H1 (cell line): Measurements from ENCODE around the gene C1S. TPM values are rescaled to one million over a fixed set of nuclear protein-coding genes. Genes with fewer than 3 reads are reported as not detected.

ENCODE experiments used
- CTCF ChIA-PET: fragments of 300-600 bp; sonication (Branson Sonifier 250); formaldehyde crosslinking; loops from one replicate; lab custom pipeline; 2021; ENCODE audit not compliant: partially characterized antibody; lab: Charles Lee
- POLR2A ChIA-PET: fragments of 300-600 bp; sonication (Branson Sonifier 250); formaldehyde crosslinking; loops from one replicate; lab custom pipeline; 2021; ENCODE audit warnings: inconsistent platforms; ENCODE audit not compliant: partially characterized antibody; lab: Charles Lee
- DNase-seq, 2 experiments: peaks; one replicate each; pipeline versions ENCODE4 v3.0.0 to v3.0.0-alpha.2; 2010 to 2022; ENCODE audit warnings: low spot score in 2 of 2, low read depth in 1 of 2, mixed read lengths in 1 of 2
- FAIRE-seq: peaks from 2 replicates; lab custom pipeline; 2011; peaks lifted over from hg19 to GRCh38; lab: Jason Lieb, UNC
- H2AFZ ChIP-seq: 2 replicates; pipeline ENCODE4 v1.8.1; 2012; ENCODE audit warnings: low read length, inconsistent platforms
- H2AK5ac ChIP-seq: 2 replicates; pipeline ENCODE4 v1.6.1; 2013; ENCODE audit warnings: low read depth, low read length
- H2BK120ac ChIP-seq: replicated peaks from 2 replicates; pipeline ENCODE3; 2013; ENCODE audit warnings: low read depth, low read length, inconsistent platforms
- H2BK12ac ChIP-seq: 2 replicates; pipeline ENCODE4 v1.6.1; 2013; ENCODE audit warnings: low read depth, low read length
- H2BK15ac ChIP-seq: 2 replicates; pipeline ENCODE4 v1.6.1; 2013; ENCODE audit warnings: low read length
- H2BK20ac ChIP-seq: 2 replicates; pipeline ENCODE4 v1.6.1; 2013; ENCODE audit warnings: low read length
- H2BK5ac ChIP-seq: 2 replicates; pipeline ENCODE4 v1.6.1; 2013; ENCODE audit warnings: low read depth, low read length
- H3K14ac ChIP-seq: 2 replicates; pipeline ENCODE4 v1.6.1; 2013; ENCODE audit warnings: inconsistent platforms; ENCODE audit not compliant: insufficient read length
- H3K18ac ChIP-seq: 2 replicates; pipeline ENCODE4 v1.6.1; 2013; ENCODE audit warnings: low read length; ENCODE audit errors: extremely low read depth
- H3K23ac ChIP-seq: 2 replicates; pipeline ENCODE4 v1.6.1; 2013; ENCODE audit warnings: inconsistent platforms; ENCODE audit not compliant: insufficient read length
- H3K23me2 ChIP-seq: 2 replicates; pipeline ENCODE4 v1.6.1; 2013; ENCODE audit warnings: low read depth, low read length
- H3K27ac ChIP-seq: 2 replicates; pipeline ENCODE4 v1.6.1; 2011; ENCODE audit warnings: low read depth, low read length, inconsistent platforms
- H3K27me3 ChIP-seq, 4 experiments: replicated peaks in 1 of 4; 1 replicate in 1 of 4; 2 replicates in 3 of 4; pipeline versions ENCODE4 v1.6.1 to v1.8.1; 2011 to 2013; ENCODE audit warnings: low read length in 3 of 4, mild to moderate bottlenecking in 3 of 4, inconsistent platforms in 2 of 4, mixed read lengths in 2 of 4, moderate library complexity in 1 of 4; ENCODE audit not compliant: control insufficient read depth in 3 of 4, insufficient read depth in 3 of 4; ENCODE audit errors: extremely low read depth in 1 of 4
- H3K36me3 ChIP-seq, 4 experiments: 2 replicates each; pipeline versions ENCODE4 v1.6.1 to v1.8.1; 2011 to 2013; ENCODE audit warnings: mild to moderate bottlenecking in 4 of 4, low read length in 3 of 4, moderate library complexity in 2 of 4, control low read depth in 1 of 4, inconsistent platforms in 1 of 4; ENCODE audit not compliant: insufficient read depth in 4 of 4, control insufficient read depth in 2 of 4
- H3K4ac ChIP-seq: replicated peaks from 2 replicates; pipeline ENCODE3; 2013; ENCODE audit warnings: low read length, low read depth, mixed read lengths, inconsistent platforms; ENCODE audit not compliant: insufficient read length
- H3K4me1 ChIP-seq, 4 experiments: replicated peaks in 1 of 4; 1 replicate in 1 of 4; 2 replicates in 3 of 4; pipeline versions ENCODE4 v1.6.1 to v1.8.1; 2011 to 2013; ENCODE audit warnings: low read length in 3 of 4, inconsistent platforms in 2 of 4, mixed read lengths in 1 of 4; ENCODE audit not compliant: insufficient read depth in 4 of 4, control insufficient read depth in 3 of 4
- H3K4me2 ChIP-seq, 2 experiments: 2 replicates each; pipeline versions ENCODE4 v1.6.1 to v1.8.1; 2011 to 2013; ENCODE audit warnings: low read depth in 2 of 2, low read length in 2 of 2, control low read depth in 1 of 2, inconsistent platforms in 1 of 2, mild to moderate bottlenecking in 1 of 2; ENCODE audit not compliant: insufficient read depth in 1 of 2
- H3K4me3 ChIP-seq, 4 experiments: fragments of 200-600, 300-600 bp in 1 of 4; sonication (generic), shearing (Covaris generic), sonication (Bioruptor Twin) in 1 of 4; 2 replicates each; pipeline versions ENCODE4 v1.5.1 to v1.8.1; 2011 to 2016; ENCODE audit warnings: low read length in 4 of 4, low read depth in 3 of 4, control low read depth in 2 of 4, inconsistent platforms in 2 of 4, mild to moderate bottlenecking in 2 of 4, mixed read lengths in 1 of 4, moderate library complexity in 1 of 4; ENCODE audit not compliant: insufficient read depth in 2 of 4; ENCODE audit errors: extremely low read depth in 1 of 4
- H3K56ac ChIP-seq: replicated peaks from 2 replicates; pipeline ENCODE3; 2013; ENCODE audit warnings: low read depth, mild to moderate bottlenecking, mixed read lengths, low read length, inconsistent platforms; ENCODE audit not compliant: insufficient read length
- H3K79me1 ChIP-seq: 2 replicates; pipeline ENCODE4 v1.6.1; 2013; ENCODE audit warnings: low read depth, low read length, control low read depth
- H3K79me2 ChIP-seq, 2 experiments: 2 replicates each; pipeline versions ENCODE4 v1.6.1 to v1.8.1; 2012 to 2013; ENCODE audit warnings: low read length in 2 of 2, mild to moderate bottlenecking in 2 of 2, inconsistent platforms in 1 of 2; ENCODE audit not compliant: insufficient read depth in 2 of 2, control insufficient read depth in 1 of 2
- H3K9ac ChIP-seq, 4 experiments: replicated peaks in 1 of 4; 1 replicate in 1 of 4; 2 replicates in 3 of 4; pipeline versions ENCODE4 v1.6.1 to v1.8.1; 2011 to 2013; ENCODE audit warnings: low read depth in 3 of 4, low read length in 3 of 4, control low read depth in 2 of 4, mild to moderate bottlenecking in 2 of 4, moderate library complexity in 2 of 4, inconsistent platforms in 1 of 4; ENCODE audit errors: extremely low read depth in 1 of 4
- H3K9me3 ChIP-seq, 2 experiments: 2 replicates each; pipeline versions ENCODE4 v1.6.1 to v1.8.1; 2012 to 2013; ENCODE audit warnings: mild to moderate bottlenecking in 2 of 2, moderate library complexity in 2 of 2, control low read depth in 1 of 2, inconsistent platforms in 1 of 2, low read depth in 1 of 2, low read length in 1 of 2, mixed read lengths in 1 of 2; ENCODE audit not compliant: insufficient read depth in 2 of 2
- H4K20me1 ChIP-seq, 2 experiments: replicated peaks in 1 of 2; 2 replicates each; pipeline versions ENCODE3 to v1.8.1; 2011 to 2013; ENCODE audit warnings: inconsistent platforms in 2 of 2, low read length in 2 of 2, mild to moderate bottlenecking in 1 of 2; ENCODE audit not compliant: insufficient read depth in 2 of 2, control insufficient read depth in 1 of 2
- H4K5ac ChIP-seq: 2 replicates; pipeline ENCODE4 v1.6.1; 2013; ENCODE audit warnings: low read length, low read depth, mixed read lengths, inconsistent platforms; ENCODE audit not compliant: insufficient read length
- H4K8ac ChIP-seq: 2 replicates; pipeline ENCODE4 v1.8.0; 2013; ENCODE audit warnings: mild to moderate bottlenecking, moderate library complexity, low read length, inconsistent platforms; ENCODE audit not compliant: insufficient read depth; ENCODE audit errors: extremely low read depth
- H4K91ac ChIP-seq: replicated peaks from 2 replicates; pipeline ENCODE3; 2013; ENCODE audit warnings: low read length, mixed read lengths, inconsistent platforms; ENCODE audit not compliant: insufficient read length
- ASH2L ChIP-seq: fragments of 200-600, 300-600 bp; sonication (generic); IDR thresholded peaks from one replicate; pipeline ENCODE4 v1.7.1; 2017; ENCODE audit warnings: low read length
- CREB1 ChIP-seq: IDR thresholded peaks from 2 replicates; pipeline ENCODE4 v1.6.1; 2012; ENCODE audit warnings: inconsistent platforms
- E2F6 ChIP-seq: IDR thresholded peaks from 2 replicates; pipeline ENCODE4 v1.6.1; 2012; ENCODE audit warnings: inconsistent platforms
- HDAC2 ChIP-seq, 2 experiments: fragments of 300-600 bp in 1 of 2; sonication (generic) in 1 of 2; IDR thresholded peaks; 2 replicates each; pipeline ENCODE4 v1.6.1; 2011 to 2012; ENCODE audit warnings: low read depth in 2 of 2, low read length in 2 of 2, mild to moderate bottlenecking in 2 of 2, moderate library complexity in 2 of 2, borderline replicate concordance in 1 of 2, inconsistent platforms in 1 of 2
- HDAC6 ChIP-seq: IDR thresholded peaks from one replicate; pipeline ENCODE4 v1.7.1; 2012; ENCODE audit warnings: low read depth, mild to moderate bottlenecking, inconsistent platforms, low read length, moderate library complexity
- NANOG ChIP-seq: IDR thresholded peaks from 2 replicates; pipeline ENCODE4 v1.6.1; 2011; ENCODE audit warnings: low read length, low read depth, mild to moderate bottlenecking, inconsistent platforms; ENCODE audit not compliant: insufficient read depth, poor library complexity, severe bottlenecking
- SP1 ChIP-seq: IDR thresholded peaks from 2 replicates; pipeline ENCODE4 v1.6.1; 2011; ENCODE audit warnings: low read depth, low read length
- SP2 ChIP-seq: IDR thresholded peaks from 2 replicates; pipeline ENCODE4 v1.6.1; 2012; ENCODE audit warnings: mild to moderate bottlenecking, low read length, inconsistent platforms
- SRF ChIP-seq: IDR thresholded peaks from 2 replicates; pipeline ENCODE4 v1.6.1; 2011; ENCODE audit warnings: mild to moderate bottlenecking, low read depth, low read length, moderate library complexity
- YY1 ChIP-seq: IDR thresholded peaks from 2 replicates; pipeline ENCODE4 v1.6.1; 2011; ENCODE audit warnings: low read depth, mild to moderate bottlenecking, low read length
- WGBS, 2 experiments: shearing (Covaris generic) in 1 of 2; methylation state at CpG; one replicate each; pipeline versions ENCODE4 v1.1.6 to v1.1.7; 2013 to 2015; ENCODE audit warnings: low lambda C conversion rate in 2 of 2, mixed read lengths in 2 of 2, inconsistent platforms in 1 of 2, low coverage in 1 of 2, missing lambda C conversion rate in 1 of 2; ENCODE audit not compliant: insufficient replicate concordance in 2 of 2, insufficient coverage in 1 of 2, insufficient read length in 1 of 2; ENCODE audit errors: extremely low coverage in 1 of 2, missing lambda C conversion rate in 1 of 2; 5-methylcytosine and 5-hydroxymethylcytosine counted together
- polyA plus RNA-seq, 7 experiments: library from polyadenylated mRNA; depleted of rRNA in 3 of 7; stranded (reverse) in 5 of 7; unstranded in 2 of 7; fragments of >200 nt in 5 of 7; fragments of 200-250 nt in 2 of 7; gene quantifications; 1 replicate in 5 of 7; 2 replicates in 1 of 7; 4 replicates in 1 of 7; pipeline versions ENCODE4 v1.2.1 to v1.2.3, GENCODE V29; 2011 to 2013; ENCODE audit warnings: missing spikeins in 2 of 7, mixed read lengths in 2 of 7
- total RNA-seq: library from RNA; stranded (reverse); fragmentation: NEBNext Ultra II Directional; extraction: Animal tissue kit (Norgen Biotek cat#: 25700); gene quantifications from 2 replicates; pipeline ENCODE4 v1.2.1, GENCODE V29; 2021

Gene C1S
- total and polyA plus RNA-seq, 2 of the 8 experiments (the other 6 are each of a cell fraction or from before 2014, with no cell fraction given) = 4.4 to 7.3 TPM

GRCh38 chr12:7101047-7101693, 40.7 kb downstream of the C1S start:
- Histone ChIP-seq H4K91ac (no peak overlapping the region), H3K9ac (no peak overlapping the region), H3K23me2 (no peaks in the 10 kb centered on the region), H3K4me3 (no peak overlapping the region), H4K8ac (no peak overlapping the region), H2AFZ (no peak overlapping the region), H3K4ac (no peak overlapping the region), H2AK5ac (no peak overlapping the region), H3K14ac (no peak overlapping the region), H3K56ac (no peak overlapping the region), H2BK12ac (no peak overlapping the region), H2BK5ac (no peak overlapping the region), H3K79me2 (no peaks in the 10 kb centered on the region), H4K5ac (no peak overlapping the region), H3K4me1 (peaks cover 0 to 2% (median 0%) of the 10 kb centered on the region in 4 experiments; a peak in 1 of 7 replicates), H3K36me3 (peaks cover 0 to 11% (median 2%) of the 10 kb centered on the region in 4 experiments; a peak in 3 of 8 replicates), H2BK20ac (no peak overlapping the region), H3K27ac (no peak overlapping the region), H3K79me1 (peaks cover 2% of the 10 kb centered on the region; the same call in 1 of the 2 replicates), H2BK15ac (no peak overlapping the region), H3K4me2 (no peak overlapping the region), H3K23ac (no peak overlapping the region), H4K20me1 (peaks cover 0 to 6% of the 10 kb centered on the region in 2 experiments), H2BK120ac (no peak overlapping the region), H3K18ac (no peak overlapping the region), H3K9me3 (no peaks in the 10 kb centered on the region; a peak in 1 of 4 replicates), H3K27me3 (no peaks in the 10 kb centered on the region)
- ChIA-PET POLR2A (interaction anchor here (0.8 to 2.7 kb wide), 5 partner anchors 7 to 157 kb away, joined by 3 to 13 read pairs (median 8); partner anchors contain the start of genes C12orf57, C1R, C1RL and RNU7-1), CTCF (interaction anchor here (1.1 to 2.6 kb wide), 4 partner anchors 9 to 39 kb away, joined by 3 to 28 read pairs (median 4); partner anchors contain the start of gene C1R)
- WGBS, 2 experiments = 77% methylated on average over 4 of the region's 4 CpGs; no CpG with 5 or more reads in 1 of the 2 experiments
- TF ChIP-seq ASH2L (no peak), YY1 (no peak), NANOG (no peak), HDAC2 (IDR thresholded peaks at IDR 0.05; ENCODE audit: borderline replicate concordance in 1 of 2, low read depth in 2 of 2, low read length in 2 of 2) (no peak), SP2 (no peak), E2F6 (no peak), SRF (no peak), SP1 (no peak), CREB1 (no peak), HDAC6 (no peak)
- FAIRE-seq (no peak), DNase-seq (no peak)
